Activated CD8-positive, alpha-beta memory T cell treated with anti-CD3 and anti-CD28 coated beads for 24 hours (primary cell): Measurements from ENCODE around the gene ZFAND2A.
"Not testable (repeated sequence)": the region's sequence is repeated elsewhere in the genome, so short reads cannot be mapped to it uniquely, and the experiment has no call there.

Experiments
- DNase-seq: peaks from one replicate; pipeline ENCODE4 v3.0.0-alpha.2; 2020

The ZFAND2A gene

GRCh38 chr7:1121886-1122831, 37.8 kb downstream of the ZFAND2A start:
- DNase-seq = no peak

- no peak for DNase-seq
These were observed 38.5 kb downstream of the ZFAND2A start for GRCh38 chr7:1121476-1121875.

GRCh38 chr7:1120791-1121190, 39.2 kb downstream of the ZFAND2A start:
- no peak for DNase-seq

- no peak for DNase-seq
These were observed 40.8 kb downstream of the ZFAND2A start for GRCh38 chr7:1119201-1119600.

- DNase-seq = no peak
These were observed 42.6 kb downstream of the ZFAND2A start for GRCh38 chr7:1117321-1117928.

- not testable (repeated sequence) for DNase-seq
These were observed 43.5 kb downstream of the ZFAND2A start for GRCh38 chr7:1116383-1117008.

GRCh38 chr7:1115171-1116045, 44.6 kb downstream of the ZFAND2A start:
- DNase-seq = not testable (repeated sequence)

GRCh38 chr7:1114505-1114904, 45.5 kb downstream of the ZFAND2A start:
- DNase-seq = no peak

- no peak for DNase-seq
These were observed 45.9 kb downstream of the ZFAND2A start for GRCh38 chr7:1114088-1114487.

- no peak for DNase-seq
These were observed 46.5 kb downstream of the ZFAND2A start for GRCh38 chr7:1113548-1113885.

- no peak for DNase-seq
These were observed 47.1 kb downstream of the ZFAND2A start for GRCh38 chr7:1112625-1113547.

GRCh38 chr7:1112109-1112508, 47.9 kb downstream of the ZFAND2A start:
- DNase-seq = no peak

- no peak for DNase-seq
These were observed 48.8 kb downstream of the ZFAND2A start for GRCh38 chr7:1111156-1111555.

GRCh38 chr7:1110358-1110757, 49.6 kb downstream of the ZFAND2A start:
- no peak for DNase-seq

GRCh38 chr7:1109581-1110310, 50.2 kb downstream of the ZFAND2A start:
- DNase-seq = no peak

- no peak for DNase-seq
These were observed 51.6 kb downstream of the ZFAND2A start for GRCh38 chr7:1108264-1108920.

- DNase-seq = no peak
These were observed 53.1 kb downstream of the ZFAND2A start for GRCh38 chr7:1106793-1107421.

GRCh38 chr7:1106063-1106792, 53.8 kb downstream of the ZFAND2A start:
- DNase-seq = no peak

GRCh38 chr7:1105189-1105588, 54.8 kb downstream of the ZFAND2A start:
- DNase-seq = no peak
